ENCODE measurements around the gene TRIM66.

DNA sequence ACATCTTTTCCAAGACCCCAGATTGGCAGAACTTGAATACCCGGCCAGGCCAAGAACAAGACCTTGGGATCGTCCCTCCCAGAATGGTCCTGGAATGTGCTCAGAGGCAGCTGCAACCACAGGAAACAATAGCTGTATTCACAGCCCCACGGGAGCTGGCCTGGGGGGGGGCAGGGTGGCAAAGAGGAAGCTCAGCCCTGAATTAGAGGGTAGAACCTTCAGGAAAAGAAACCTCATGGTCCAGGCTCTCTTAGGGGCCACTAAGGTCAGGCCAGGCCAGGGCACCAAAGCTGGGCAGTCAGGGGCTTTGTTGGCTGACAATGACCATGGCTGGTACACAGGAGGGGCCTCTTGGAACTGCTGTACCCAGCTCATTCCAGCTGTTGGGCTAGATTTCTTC is 17.4 kb upstream of the TRIM66 start:
- TF ChIP-seq POLR2A (IDR thresholded peaks at IDR 0.05; ENCODE audit: low read depth, low read length) = no peak
- TF ChIP-seq, protein P1, sequence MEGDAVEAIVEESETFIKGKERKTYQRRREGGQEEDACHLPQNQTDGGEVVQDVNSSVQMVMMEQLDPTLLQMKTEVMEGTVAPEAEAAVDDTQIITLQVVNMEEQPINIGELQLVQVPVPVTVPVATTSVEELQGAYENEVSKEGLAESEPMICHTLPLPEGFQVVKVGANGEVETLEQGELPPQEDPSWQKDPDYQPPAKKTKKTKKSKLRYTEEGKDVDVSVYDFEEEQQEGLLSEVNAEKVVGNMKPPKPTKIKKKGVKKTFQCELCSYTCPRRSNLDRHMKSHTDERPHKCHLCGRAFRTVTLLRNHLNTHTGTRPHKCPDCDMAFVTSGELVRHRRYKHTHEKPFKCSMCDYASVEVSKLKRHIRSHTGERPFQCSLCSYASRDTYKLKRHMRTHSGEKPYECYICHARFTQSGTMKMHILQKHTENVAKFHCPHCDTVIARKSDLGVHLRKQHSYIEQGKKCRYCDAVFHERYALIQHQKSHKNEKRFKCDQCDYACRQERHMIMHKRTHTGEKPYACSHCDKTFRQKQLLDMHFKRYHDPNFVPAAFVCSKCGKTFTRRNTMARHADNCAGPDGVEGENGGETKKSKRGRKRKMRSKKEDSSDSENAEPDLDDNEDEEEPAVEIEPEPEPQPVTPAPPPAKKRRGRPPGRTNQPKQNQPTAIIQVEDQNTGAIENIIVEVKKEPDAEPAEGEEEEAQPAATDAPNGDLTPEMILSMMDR (IDR thresholded peaks at IDR 0.05; ENCODE audit: extremely low read depth in 1 of 2, insufficient read depth in 1 of 2, low read depth in 1 of 2, low read length in 2 of 2) = no peak
- TF ChIP-seq, protein P2, sequence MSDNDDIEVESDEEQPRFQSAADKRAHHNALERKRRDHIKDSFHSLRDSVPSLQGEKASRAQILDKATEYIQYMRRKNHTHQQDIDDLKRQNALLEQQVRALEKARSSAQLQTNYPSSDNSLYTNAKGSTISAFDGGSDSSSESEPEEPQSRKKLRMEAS (IDR thresholded peaks at IDR 0.05; ENCODE audit: insufficient read depth, insufficient read length) = no peak

Data from endothelial cell of umbilical vein (primary cell).